Keratinocyte (primary cell): ENCODE measurements around the gene ACVR1C. TPM values are rescaled to one million over a fixed set of nuclear protein-coding genes. Genes with fewer than 3 reads are reported as not detected.

Source experiments
- DNase-seq: peaks from one replicate; pipeline ENCODE4 v3.0.0-alpha.2; 2011; ENCODE audit warnings: low read depth, missing footprints, low spot score
- FAIRE-seq: peaks from 2 replicates; lab custom pipeline; 2011; peaks lifted over from hg19 to GRCh38; lab: Jason Lieb, UNC
- H2AFZ ChIP-seq: 2 replicates; pipeline ENCODE4 v1.6.0; 2012; ENCODE audit warnings: low read length, control low read depth, inconsistent platforms; ENCODE audit not compliant: control insufficient read depth
- H3K27ac ChIP-seq: 2 replicates; pipeline ENCODE4 v1.5.1; 2011; ENCODE audit warnings: low read length; ENCODE audit not compliant: control insufficient read depth, insufficient read depth
- H3K27me3 ChIP-seq: 3 replicates; pipeline ENCODE4 v1.6.0; 2011; ENCODE audit warnings: low read length; ENCODE audit not compliant: control insufficient read depth, insufficient read depth; ENCODE audit errors: extremely low read depth
- H3K36me3 ChIP-seq, 2 experiments: 2 replicates in 1 of 2; 3 replicates in 1 of 2; pipeline ENCODE4 v1.5.1; 2011; ENCODE audit warnings: low read length in 2 of 2, mild to moderate bottlenecking in 1 of 2; ENCODE audit not compliant: control insufficient read depth in 2 of 2, insufficient read depth in 2 of 2; ENCODE audit errors: extremely low read depth in 1 of 2
- H3K4me1 ChIP-seq: 3 replicates; pipeline ENCODE4 v1.5.1; 2011; ENCODE audit warnings: low read length; ENCODE audit not compliant: control insufficient read depth, insufficient read depth; ENCODE audit errors: extremely low read depth
- H3K4me2 ChIP-seq: 3 replicates; pipeline ENCODE4 v1.6.0; 2011; ENCODE audit warnings: low read depth, low read length; ENCODE audit not compliant: control insufficient read depth, insufficient read depth; ENCODE audit errors: extremely low read depth
- H3K4me3 ChIP-seq, 3 experiments: fragments of 200-600 bp in 1 of 3; sonication (generic) in 1 of 3; 2 replicates in 2 of 3; 3 replicates in 1 of 3; pipeline ENCODE4 v1.5.1; 2011 to 2016; ENCODE audit warnings: low read length in 3 of 3, mild to moderate bottlenecking in 3 of 3, control low read depth in 2 of 3, inconsistent platforms in 1 of 3, low read depth in 1 of 3, mixed read lengths in 1 of 3, mixed run types in 1 of 3, moderate library complexity in 1 of 3; ENCODE audit not compliant: control insufficient read depth in 2 of 3, insufficient read depth in 2 of 3; ENCODE audit errors: extremely low read depth in 1 of 3
- H3K79me2 ChIP-seq: 2 replicates; pipeline ENCODE4 v1.6.0; 2012; ENCODE audit warnings: low read length; ENCODE audit not compliant: control insufficient read depth, insufficient read depth
- H3K9ac ChIP-seq: 3 replicates; pipeline ENCODE4 v1.6.0; 2011; ENCODE audit warnings: low read length; ENCODE audit not compliant: control insufficient read depth, insufficient read depth; ENCODE audit errors: extremely low read depth
- H3K9me1 ChIP-seq: 3 replicates; pipeline ENCODE4 v1.6.0; 2011; ENCODE audit warnings: low read length; ENCODE audit not compliant: control insufficient read depth, insufficient read depth; ENCODE audit errors: extremely low read depth
- H3K9me3 ChIP-seq: 2 replicates; pipeline ENCODE4 v1.5.1; 2012; ENCODE audit warnings: low read depth, low read length; ENCODE audit not compliant: control insufficient read depth
- H4K20me1 ChIP-seq: 3 replicates; pipeline ENCODE4 v1.6.0; 2011; ENCODE audit warnings: low read length; ENCODE audit not compliant: control insufficient read depth, insufficient read depth; ENCODE audit errors: extremely low read depth
- EZH2 ChIP-seq: IDR thresholded peaks from one replicate; pipeline ENCODE4 v1.6.1; 2012; ENCODE audit warnings: inconsistent platforms, mild to moderate bottlenecking, low read length, moderate library complexity
- dilution Hi-C: fragments of 300-500 bp; cut with MboI; formaldehyde crosslinking; loops from one replicate; pipeline ENCODE4 v1.7.0; 2020; ENCODE audit warnings: low sequenced_read_pairs; ENCODE audit not compliant: extremely low pct_ligation_motif_present
- polyA plus RNA-seq, 5 experiments: library from polyadenylated mRNA; depleted of rRNA in 3 of 5; stranded (reverse) in 3 of 5; stranded (forward) in 1 of 5; unstranded in 1 of 5; fragments of >200 nt; gene quantifications; 1 replicate in 1 of 5; 2 replicates in 3 of 5; 3 replicates in 1 of 5; pipeline versions ENCODE4 v1.2.1 to v1.2.3, GENCODE V29; 2011 to 2012; ENCODE audit warnings: missing spikeins in 2 of 5, low read depth in 1 of 5, low replicate concordance in 1 of 5
- TF ChIP-seq, protein P1 (sequence below), 3 experiments: IDR thresholded peaks in 1 of 3; conservative IDR thresholded peaks in 1 of 3; optimal IDR thresholded peaks in 1 of 3; 2 replicates in 2 of 3; 3 replicates in 1 of 3; pipeline versions ENCODE3 to v1.5.1; 2011; ENCODE audit warnings: low read length in 3 of 3, mild to moderate bottlenecking in 3 of 3, moderate library complexity in 2 of 3, control low read depth in 1 of 3, inconsistent platforms in 1 of 3; ENCODE audit not compliant: insufficient read depth in 2 of 3; ENCODE audit errors: extremely low read depth in 1 of 3

The ACVR1C gene
- polyA plus RNA-seq, 1 donor (not counting 4 experiments of a cell fraction or from before 2014, with no cell fraction given) = 0.20 TPM

DNA sequence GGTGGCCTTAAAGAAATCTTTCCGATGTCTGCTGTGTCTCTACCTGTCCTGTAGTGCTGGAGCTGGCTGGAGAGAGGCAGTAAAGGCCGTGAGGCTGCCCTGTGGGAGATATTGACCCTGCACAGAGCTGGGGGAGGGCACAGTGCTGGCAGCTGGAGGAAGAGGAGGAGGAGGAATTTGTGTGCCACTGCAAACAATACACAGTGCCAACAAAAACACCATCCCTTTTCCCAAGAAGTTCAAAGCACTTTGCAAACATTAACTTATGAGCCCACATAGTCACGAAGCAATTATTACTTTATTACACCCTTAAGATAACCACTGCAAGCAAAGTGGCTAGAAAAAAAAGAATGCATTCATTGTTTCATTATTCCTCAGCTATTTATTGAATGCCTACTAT, 139.8 kb downstream of the ACVR1C start:
- no peaks in the 10 kb centered on the region for H3K79me2 ChIP-seq
- no peak overlapping the region for H3K27ac ChIP-seq
- no peaks in the 10 kb centered on the region for H3K9me1 ChIP-seq
- H3K9ac ChIP-seq = no peak overlapping the region
- no peak for DNase-seq
- no peaks in the 10 kb centered on the region for H3K36me3 ChIP-seq
- H3K9me3 ChIP-seq = no peaks in the 10 kb centered on the region
- H2AFZ ChIP-seq = no peak overlapping the region
- dilution Hi-C loops = no loop called here
- H3K4me2 ChIP-seq = no peak overlapping the region
- no peak overlapping the region for H3K4me3 ChIP-seq
- TF ChIP-seq, protein P1, sequence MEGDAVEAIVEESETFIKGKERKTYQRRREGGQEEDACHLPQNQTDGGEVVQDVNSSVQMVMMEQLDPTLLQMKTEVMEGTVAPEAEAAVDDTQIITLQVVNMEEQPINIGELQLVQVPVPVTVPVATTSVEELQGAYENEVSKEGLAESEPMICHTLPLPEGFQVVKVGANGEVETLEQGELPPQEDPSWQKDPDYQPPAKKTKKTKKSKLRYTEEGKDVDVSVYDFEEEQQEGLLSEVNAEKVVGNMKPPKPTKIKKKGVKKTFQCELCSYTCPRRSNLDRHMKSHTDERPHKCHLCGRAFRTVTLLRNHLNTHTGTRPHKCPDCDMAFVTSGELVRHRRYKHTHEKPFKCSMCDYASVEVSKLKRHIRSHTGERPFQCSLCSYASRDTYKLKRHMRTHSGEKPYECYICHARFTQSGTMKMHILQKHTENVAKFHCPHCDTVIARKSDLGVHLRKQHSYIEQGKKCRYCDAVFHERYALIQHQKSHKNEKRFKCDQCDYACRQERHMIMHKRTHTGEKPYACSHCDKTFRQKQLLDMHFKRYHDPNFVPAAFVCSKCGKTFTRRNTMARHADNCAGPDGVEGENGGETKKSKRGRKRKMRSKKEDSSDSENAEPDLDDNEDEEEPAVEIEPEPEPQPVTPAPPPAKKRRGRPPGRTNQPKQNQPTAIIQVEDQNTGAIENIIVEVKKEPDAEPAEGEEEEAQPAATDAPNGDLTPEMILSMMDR (optimal IDR thresholded peaks at IDR 0.05 in 1 of 3, IDR thresholded peaks at IDR 0.05 in 1 of 3, conservative IDR thresholded peaks at IDR 0.05 in 1 of 3; ENCODE audit: extremely low read depth in 1 of 3, insufficient read depth in 2 of 3, low read length in 3 of 3) = no peak
- TF ChIP-seq EZH2 = no peak
- FAIRE-seq = no peak
- no peaks in the 10 kb centered on the region for H4K20me1 ChIP-seq
- H3K4me1 ChIP-seq = no peaks in the 10 kb centered on the region
- H3K27me3 ChIP-seq = no peaks in the 10 kb centered on the region

DNA sequence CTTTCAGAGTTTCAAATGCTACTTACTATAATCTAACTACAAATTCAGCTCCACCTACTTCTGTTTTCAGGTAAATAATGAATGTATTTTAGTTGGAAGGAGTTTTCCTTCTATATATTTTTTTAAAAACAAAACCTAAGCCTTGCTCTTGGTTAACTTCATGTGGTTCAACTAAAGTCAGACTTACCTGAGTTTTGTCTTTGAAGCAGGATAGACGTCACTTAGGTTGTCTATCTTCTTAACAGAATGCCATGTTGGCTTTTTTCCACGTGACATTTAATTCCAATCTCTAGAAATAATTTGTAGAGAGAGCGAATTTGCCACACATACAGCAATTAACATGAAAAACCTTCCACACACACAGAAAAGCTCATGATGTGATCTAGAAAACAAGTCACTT, 140.9 kb downstream of the ACVR1C start:
- Histone ChIP-seq H3K36me3 (no peaks in the 10 kb centered on the region), H3K9me1 (no peaks in the 10 kb centered on the region), H2AFZ (no peak overlapping the region), H3K27me3 (no peaks in the 10 kb centered on the region), H4K20me1 (no peaks in the 10 kb centered on the region), H3K9ac (no peak overlapping the region), H3K4me3 (no peak overlapping the region), H3K79me2 (no peaks in the 10 kb centered on the region), H3K4me1 (no peaks in the 10 kb centered on the region), H3K4me2 (no peak overlapping the region), H3K27ac (no peak overlapping the region), H3K9me3 (no peaks in the 10 kb centered on the region)
- DNase-seq = no peak
- TF ChIP-seq, protein P1 (optimal IDR thresholded peaks at IDR 0.05 in 1 of 3, IDR thresholded peaks at IDR 0.05 in 1 of 3, conservative IDR thresholded peaks at IDR 0.05 in 1 of 3; ENCODE audit: extremely low read depth in 1 of 3, insufficient read depth in 2 of 3, low read length in 3 of 3) = no peak
- no peak for TF ChIP-seq EZH2
- dilution Hi-C loops = no loop called here
- FAIRE-seq = no peak
